HCT116 (cell line): Measurements from ENCODE around the gene SUPT20HL1. TPM values are rescaled to one million over a fixed set of nuclear protein-coding genes. Genes with fewer than 3 reads are reported as not detected.

Experiments used
- ATAC-seq: fragments of 200-7000 bp; cut with Tn5 transposase; 2 replicates; pipeline ENCODE4 v1.9.1; 2020; ENCODE audit warnings: mild to moderate bottlenecking, moderate library complexity
- BruUV-seq: library from RNA; stranded (reverse); fragments of 400-500 nt; replicated peaks from 2 replicates; lab custom pipeline; 2021; lab: Mats Ljungman, UMichigan
- CTCF ChIA-PET: fragments of 300-600 bp; sonication (Branson Sonifier 250); formaldehyde crosslinking; loops from one replicate; lab custom pipeline; 2021; ENCODE audit warnings: antibody characterized with exemption; lab: Charles Lee
- POLR2A ChIA-PET: fragments of 300-600, 350-600 bp; sonication (Branson Sonifier 250); formaldehyde crosslinking; loops from one replicate; lab custom pipeline; 2021; ENCODE audit warnings: antibody characterized with exemption; lab: Charles Lee
- RAD21 ChIA-PET, 2 experiments: fragments of 300-600 bp; sonication (Branson Sonifier 250); formaldehyde crosslinking; loops; one replicate each; lab custom pipeline; 2023; ENCODE audit warnings: low total read pairs in 2 of 2; ENCODE audit not compliant: uncharacterized antibody in 2 of 2, unreplicated experiment in 2 of 2, low non-redundant PET in 1 of 2; lab: Charles Lee
- DNase-seq: peaks from one replicate; pipeline ENCODE4 v3.0.0-alpha.2; 2010; ENCODE audit warnings: low read depth, low spot score
- H2AFZ ChIP-seq: fragments of 200-600 bp; shearing (Covaris generic), sonication (generic); 2 replicates; pipeline ENCODE4 v1.6.1; 2017; ENCODE audit warnings: low read depth, mixed run types, mixed read lengths, antibody characterized with exemption, low read length; ENCODE audit not compliant: poor library complexity, severe bottlenecking
- H3K27ac ChIP-seq: 2 replicates; pipeline ENCODE4 v1.5.1; 2012; ENCODE audit warnings: low read depth, low read length
- H3K27me3 ChIP-seq: fragments of 200-600 bp; sonication (generic); 2 replicates; pipeline ENCODE4 v1.6.1; 2016; ENCODE audit warnings: mixed run types, low read length, mixed read lengths; ENCODE audit not compliant: insufficient read depth
- H3K36me3 ChIP-seq, 2 experiments: fragments of 200-500 bp in 1 of 2; fragments of 200-600 bp in 1 of 2; sonication (Bioruptor generic) in 1 of 2; sonication (generic) in 1 of 2; 2 replicates each; pipeline versions ENCODE4 v1.5.1 to v1.6.1; 2014 to 2016; ENCODE audit warnings: low read length in 2 of 2, inconsistent platforms in 1 of 2, mixed read lengths in 1 of 2, mixed run types in 1 of 2; ENCODE audit not compliant: insufficient read depth in 2 of 2, control insufficient read depth in 1 of 2
- H3K4me1 ChIP-seq, 2 experiments: fragments of 200-600 bp in 1 of 2; sonication (generic) in 1 of 2; 2 replicates each; pipeline versions ENCODE4 v1.5.1 to v1.6.1; 2012 to 2017; ENCODE audit warnings: low read length in 2 of 2, inconsistent platforms in 1 of 2, mild to moderate bottlenecking in 1 of 2, mixed read lengths in 1 of 2, mixed run types in 1 of 2, moderate library complexity in 1 of 2; ENCODE audit not compliant: insufficient read depth in 2 of 2, control insufficient read depth in 1 of 2
- H3K4me2 ChIP-seq: fragments of 200-600 bp; sonication (generic); 2 replicates; pipeline ENCODE4 v1.6.1; 2017; ENCODE audit warnings: mixed run types, low read length, mixed read lengths
- H3K4me3 ChIP-seq, 2 experiments: fragments of 200-600 bp in 1 of 2; sonication (generic) in 1 of 2; replicated peaks in 1 of 2; 2 replicates each; pipeline ENCODE4 v1.5.1; 2011 to 2016; ENCODE audit warnings: low read length in 2 of 2, control low read depth in 1 of 2, low read depth in 1 of 2, mild to moderate bottlenecking in 1 of 2, mixed read lengths in 1 of 2, mixed run types in 1 of 2
- H3K79me2 ChIP-seq: fragments of 200-600 bp; sonication (generic); 2 replicates; pipeline ENCODE4 v1.6.1; 2017; ENCODE audit warnings: mild to moderate bottlenecking, mixed run types, low read length, moderate library complexity, mixed read lengths; ENCODE audit not compliant: insufficient read depth
- H3K9ac ChIP-seq: fragments of 200-600 bp; sonication (generic); 2 replicates; pipeline ENCODE4 v1.6.1; 2016; ENCODE audit warnings: low read length, mixed read lengths
- H3K9me2 ChIP-seq: fragments of 200-600 bp; sonication (generic), shearing (Covaris generic); 2 replicates; pipeline ENCODE4 v1.6.1; 2017; ENCODE audit warnings: mixed run types, mild to moderate bottlenecking, moderate library complexity; ENCODE audit not compliant: insufficient read depth
- H3K9me3 ChIP-seq, 2 experiments: fragments of 200-500 bp in 1 of 2; fragments of 200-600 bp in 1 of 2; sonication (Bioruptor generic) in 1 of 2; sonication (generic) in 1 of 2; 2 replicates each; pipeline ENCODE4 v1.6.1; 2014 to 2017; ENCODE audit warnings: low read length in 2 of 2, mixed read lengths in 2 of 2, inconsistent platforms in 1 of 2, low read depth in 1 of 2, mild to moderate bottlenecking in 1 of 2, mixed run types in 1 of 2, moderate library complexity in 1 of 2; ENCODE audit not compliant: control insufficient read depth in 1 of 2, insufficient read depth in 1 of 2
- H4K20me1 ChIP-seq: fragments of 200-600 bp; sonication (generic), shearing (Covaris generic); 2 replicates; pipeline ENCODE4 v1.6.1; 2017; ENCODE audit warnings: mixed run types, mild to moderate bottlenecking, moderate library complexity; ENCODE audit not compliant: insufficient read depth
- ATF3 ChIP-seq: IDR thresholded peaks from 2 replicates; pipeline ENCODE4 v1.6.1; 2012
- CBX3 ChIP-seq: IDR thresholded peaks from 2 replicates; pipeline ENCODE4 v1.6.1; 2012; ENCODE audit warnings: low read depth
- CTCF ChIP-seq, 3 experiments: fragments of 200-600 bp in 1 of 3; sonication (generic) in 1 of 3; IDR thresholded peaks in 2 of 3; conservative IDR thresholded peaks in 1 of 3; 2 replicates each; pipeline ENCODE4 v1.5.1; 2012 to 2017; ENCODE audit warnings: low read depth in 2 of 3, low read length in 2 of 3, antibody characterized with exemption in 1 of 3, borderline replicate concordance in 1 of 3, control low read depth in 1 of 3, mild to moderate bottlenecking in 1 of 3, mixed read lengths in 1 of 3, mixed run types in 1 of 3, moderate library complexity in 1 of 3; ENCODE audit not compliant: insufficient read depth in 1 of 3
- EGR1 ChIP-seq: IDR thresholded peaks from 2 replicates; pipeline ENCODE4 v1.6.1; 2012; ENCODE audit warnings: low read depth
- ELF1 ChIP-seq: IDR thresholded peaks from 2 replicates; pipeline ENCODE4 v1.6.1; 2012; ENCODE audit warnings: low read depth, borderline replicate concordance
- EZH2phosphoT487 ChIP-seq: fragments of 200-600 bp; IDR thresholded peaks from 2 replicates; pipeline ENCODE4 v1.6.1; 2018; ENCODE audit warnings: antibody characterized with exemption, borderline replicate concordance
- FOSL1 ChIP-seq: IDR thresholded peaks from 2 replicates; pipeline ENCODE4 v1.6.1; 2012; ENCODE audit warnings: low read depth
- JUND ChIP-seq: IDR thresholded peaks from 2 replicates; pipeline ENCODE4 v1.6.1; 2012
- MAX ChIP-seq: IDR thresholded peaks from 2 replicates; pipeline ENCODE4 v1.6.1; 2012
- POLR2A ChIP-seq: IDR thresholded peaks from 2 replicates; pipeline ENCODE4 v1.7.0; 2011; ENCODE audit warnings: borderline replicate concordance; ENCODE audit not compliant: insufficient read depth, insufficient read length; ENCODE audit errors: extremely low read depth
- POLR2AphosphoS5 ChIP-seq: IDR thresholded peaks from 2 replicates; pipeline ENCODE4 v1.6.1; 2011; ENCODE audit warnings: mild to moderate bottlenecking, low read depth, low read length, moderate library complexity
- REST ChIP-seq: IDR thresholded peaks from 2 replicates; pipeline ENCODE4 v1.6.1; 2012; ENCODE audit warnings: low read depth
- SIN3A ChIP-seq: IDR thresholded peaks from 2 replicates; pipeline ENCODE4 v1.6.1; 2012; ENCODE audit warnings: low read depth
- SP1 ChIP-seq: IDR thresholded peaks from 2 replicates; pipeline ENCODE4 v1.6.1; 2012; ENCODE audit warnings: low read depth
- TCF7L2 ChIP-seq: IDR thresholded peaks from 2 replicates; pipeline ENCODE4 v1.7.0; 2011; ENCODE audit warnings: borderline replicate concordance, inconsistent platforms; ENCODE audit not compliant: insufficient read depth, insufficient read length; ENCODE audit errors: extremely low read depth
- YY1 ChIP-seq: IDR thresholded peaks from 2 replicates; pipeline ENCODE4 v1.6.1; 2011; ENCODE audit warnings: low read length, low read depth, moderate library complexity, mild to moderate bottlenecking; ENCODE audit not compliant: insufficient replicate concordance; ENCODE audit errors: extremely low read depth
- ZBTB33 ChIP-seq: IDR thresholded peaks from 2 replicates; pipeline ENCODE4 v1.6.1; 2011; ENCODE audit warnings: mild to moderate bottlenecking, low read length, moderate library complexity; ENCODE audit not compliant: insufficient replicate concordance; ENCODE audit errors: extremely low read depth
- ZFX ChIP-seq: fragments of 450-650 bp; IDR thresholded peaks from 2 replicates; pipeline ENCODE4 v1.6.1; 2017
- ZNF274 ChIP-seq: fragments of 200-500 bp; sonication (Bioruptor generic); IDR thresholded peaks from 2 replicates; pipeline ENCODE4 v1.6.1; 2014; ENCODE audit warnings: mild to moderate bottlenecking, low read depth, low read length, inconsistent platforms
- intact Hi-C: fragments of 100-400 bp; cut with micrococcal nuclease; formaldehyde crosslinking; loops from 2 replicates; pipeline ENCODE4 v1.10.0; 2022
- total RNA-seq: library from RNA; stranded (reverse); gene quantifications from one replicate; pipeline ENCODE4 v1.2.1, GENCODE V29; 2021; ENCODE audit not compliant: unreplicated experiment

SUPT20HL1 gene
- total RNA-seq, 1 experiment from 2014 or later, result not detected

GRCh38 chrX:24321741-24322395 is 38.6 kb upstream of the SUPT20HL1 start:
- no peaks in the 10 kb centered on the region for H3K27me3 ChIP-seq
- BruUV-seq, result no TSS peak
- H3K9me3 ChIP-seq, result no peaks in the 10 kb centered on the region
- no peak overlapping the region for H3K4me3 ChIP-seq
- no peak overlapping the region for H3K27ac ChIP-seq
- TF ChIP-seq EGR1, result no peak
- no peak for TF ChIP-seq POLR2A
- TF ChIP-seq SIN3A, result no peak
- TF ChIP-seq YY1, result no peak
- no peak for TF ChIP-seq POLR2AphosphoS5
- no peak for TF ChIP-seq ELF1
- TF ChIP-seq ZBTB33, result no peak
- no peak for TF ChIP-seq EZH2phosphoT487
- no peak for TF ChIP-seq CBX3
- no peak for TF ChIP-seq SP1
- TF ChIP-seq MAX, result no peak
- TF ChIP-seq CTCF (IDR thresholded peaks at IDR 0.05 in 2 of 3, conservative IDR thresholded peaks at IDR 0.05 in 1 of 3; ENCODE audit: borderline replicate concordance in 1 of 3, insufficient read depth in 1 of 3, low read depth in 2 of 3, low read length in 2 of 3), result no peak
- TF ChIP-seq FOSL1, result no peak
- no peak for TF ChIP-seq TCF7L2
- no peak for TF ChIP-seq ATF3
- TF ChIP-seq JUND, result no peak
- no peak for TF ChIP-seq ZFX
- TF ChIP-seq REST, result no peak
- no peak for TF ChIP-seq ZNF274
- no peak overlapping the region for H3K4me2 ChIP-seq
- no peaks in the 10 kb centered on the region for H3K79me2 ChIP-seq
- intact Hi-C loops, result no loop called here
- no peaks in the 10 kb centered on the region for H3K4me1 ChIP-seq
- H3K36me3 ChIP-seq, result no peaks in the 10 kb centered on the region
- no peak overlapping the region for H3K9ac ChIP-seq
- ChIA-PET CTCF (no interaction called here), POLR2A (no interaction called here), RAD21 (no interaction called here)
- H2AFZ ChIP-seq, result no peak overlapping the region
- no peaks in the 10 kb centered on the region for H4K20me1 ChIP-seq
- no peaks in the 10 kb centered on the region for H3K9me2 ChIP-seq
- no peak for ATAC-seq
- DNase-seq, result no peak
